WTC11 (cell line): Measurements from ENCODE around the gene LLGL2.

Experiments
- MXD4 ChIP-seq: fragments of 250-450 bp; sonication (Bioruptor Pico); IDR thresholded peaks from 2 replicates; pipeline ENCODE4 v1.8.0; 2021; ENCODE audit warnings: mild to moderate bottlenecking, moderate library complexity, borderline replicate concordance
- NR2C2 ChIP-seq: sonication (generic); formaldehyde crosslinking; IDR thresholded peaks from 2 replicates; pipeline ENCODE4 v1.8.0; 2022; ENCODE audit warnings: mild to moderate bottlenecking, missing genetic modification reagents
- TF ChIP-seq, protein P1 (sequence below): fragments of 200-600 bp; IDR thresholded peaks from 2 replicates; pipeline ENCODE4 v1.8.0; 2022; ENCODE audit warnings: antibody characterized with exemption
- TF ChIP-seq, protein P2 (sequence below): sonication (generic); formaldehyde crosslinking; IDR thresholded peaks from 2 replicates; pipeline ENCODE4 v1.8.0; 2022; ENCODE audit warnings: mild to moderate bottlenecking, missing genetic modification reagents

- TF ChIP-seq, protein P1, sequence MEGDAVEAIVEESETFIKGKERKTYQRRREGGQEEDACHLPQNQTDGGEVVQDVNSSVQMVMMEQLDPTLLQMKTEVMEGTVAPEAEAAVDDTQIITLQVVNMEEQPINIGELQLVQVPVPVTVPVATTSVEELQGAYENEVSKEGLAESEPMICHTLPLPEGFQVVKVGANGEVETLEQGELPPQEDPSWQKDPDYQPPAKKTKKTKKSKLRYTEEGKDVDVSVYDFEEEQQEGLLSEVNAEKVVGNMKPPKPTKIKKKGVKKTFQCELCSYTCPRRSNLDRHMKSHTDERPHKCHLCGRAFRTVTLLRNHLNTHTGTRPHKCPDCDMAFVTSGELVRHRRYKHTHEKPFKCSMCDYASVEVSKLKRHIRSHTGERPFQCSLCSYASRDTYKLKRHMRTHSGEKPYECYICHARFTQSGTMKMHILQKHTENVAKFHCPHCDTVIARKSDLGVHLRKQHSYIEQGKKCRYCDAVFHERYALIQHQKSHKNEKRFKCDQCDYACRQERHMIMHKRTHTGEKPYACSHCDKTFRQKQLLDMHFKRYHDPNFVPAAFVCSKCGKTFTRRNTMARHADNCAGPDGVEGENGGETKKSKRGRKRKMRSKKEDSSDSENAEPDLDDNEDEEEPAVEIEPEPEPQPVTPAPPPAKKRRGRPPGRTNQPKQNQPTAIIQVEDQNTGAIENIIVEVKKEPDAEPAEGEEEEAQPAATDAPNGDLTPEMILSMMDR: no peak
- TF ChIP-seq, protein P2, sequence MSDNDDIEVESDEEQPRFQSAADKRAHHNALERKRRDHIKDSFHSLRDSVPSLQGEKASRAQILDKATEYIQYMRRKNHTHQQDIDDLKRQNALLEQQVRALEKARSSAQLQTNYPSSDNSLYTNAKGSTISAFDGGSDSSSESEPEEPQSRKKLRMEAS: no peak
- TF ChIP-seq MXD4 (CRISPR knock-in tag) (no peak), NR2C2 (CRISPR knock-in tag) (no peak)
Observed at GRCh38 chr17:75548813-75549212, 23.3 kb downstream of the LLGL2 start.
